Activated CD8-positive, alpha-beta T cell treated with anti-CD3 and anti-CD28 coated beads for 36 hours (primary cell): ENCODE data around the gene DBH. TPM values are rescaled to one million over a fixed set of nuclear protein-coding genes. Genes with fewer than 3 reads are reported as not detected.

Source experiments
- ATAC-seq: fragments of 200-7000 bp; cut with Tn5 transposase; one replicate; pipeline ENCODE4 v1.10.0; 2021; ENCODE audit warnings: mild to moderate bottlenecking, moderate library complexity
- CTCF ChIA-PET: fragments of 350-600 bp; sonication (Branson Sonifier 250); formaldehyde crosslinking; loops from one replicate; lab custom pipeline; 2021; ENCODE audit warnings: antibody characterized with exemption; lab: Charles Lee
- POLR2A ChIA-PET: fragments of 350-600 bp; sonication (Branson Sonifier 250); formaldehyde crosslinking; loops from one replicate; lab custom pipeline; 2021; ENCODE audit warnings: antibody characterized with exemption; lab: Charles Lee
- DNase-seq: peaks from one replicate; pipeline ENCODE4 v3.0.0-alpha.2; 2020
- H3K27ac Mint-ChIP-seq: one replicate; pipeline ENCODE4 v1.8.0; 2021; ENCODE audit warnings: mild to moderate bottlenecking, mixed read lengths
- H3K27me3 Mint-ChIP-seq: one replicate; pipeline ENCODE4 v1.8.0; 2021; ENCODE audit warnings: mixed read lengths
- H3K36me3 Mint-ChIP-seq: one replicate; pipeline ENCODE4 v1.8.0; 2021; ENCODE audit warnings: low read depth, mixed read lengths
- H3K4me1 Mint-ChIP-seq: one replicate; pipeline ENCODE4 v1.8.0; 2021; ENCODE audit warnings: low read depth, mixed read lengths
- H3K4me3 Mint-ChIP-seq: one replicate; pipeline ENCODE4 v1.8.0; 2021; ENCODE audit warnings: mild to moderate bottlenecking, moderate library complexity, mixed read lengths
- H3K9me3 Mint-ChIP-seq: one replicate; pipeline ENCODE4 v1.8.0; 2021; ENCODE audit warnings: mixed read lengths
- intact Hi-C: fragments of 100-400 bp; cut with micrococcal nuclease; formaldehyde crosslinking; loops from one replicate; pipeline ENCODE4 v1.10.0; 2022
- total RNA-seq, 2 experiments: library from RNA; stranded (reverse); gene quantifications; one replicate each; pipeline ENCODE4 v1.2.3, GENCODE V29; 2021
- TF ChIP-seq, protein P1 (sequence below): fragments of 200-600 bp; IDR thresholded peaks from one replicate; pipeline ENCODE4 v1.8.0; 2022; ENCODE audit warnings: antibody characterized with exemption, mild to moderate bottlenecking

The DBH gene
- not detected for total RNA-seq

DNA sequence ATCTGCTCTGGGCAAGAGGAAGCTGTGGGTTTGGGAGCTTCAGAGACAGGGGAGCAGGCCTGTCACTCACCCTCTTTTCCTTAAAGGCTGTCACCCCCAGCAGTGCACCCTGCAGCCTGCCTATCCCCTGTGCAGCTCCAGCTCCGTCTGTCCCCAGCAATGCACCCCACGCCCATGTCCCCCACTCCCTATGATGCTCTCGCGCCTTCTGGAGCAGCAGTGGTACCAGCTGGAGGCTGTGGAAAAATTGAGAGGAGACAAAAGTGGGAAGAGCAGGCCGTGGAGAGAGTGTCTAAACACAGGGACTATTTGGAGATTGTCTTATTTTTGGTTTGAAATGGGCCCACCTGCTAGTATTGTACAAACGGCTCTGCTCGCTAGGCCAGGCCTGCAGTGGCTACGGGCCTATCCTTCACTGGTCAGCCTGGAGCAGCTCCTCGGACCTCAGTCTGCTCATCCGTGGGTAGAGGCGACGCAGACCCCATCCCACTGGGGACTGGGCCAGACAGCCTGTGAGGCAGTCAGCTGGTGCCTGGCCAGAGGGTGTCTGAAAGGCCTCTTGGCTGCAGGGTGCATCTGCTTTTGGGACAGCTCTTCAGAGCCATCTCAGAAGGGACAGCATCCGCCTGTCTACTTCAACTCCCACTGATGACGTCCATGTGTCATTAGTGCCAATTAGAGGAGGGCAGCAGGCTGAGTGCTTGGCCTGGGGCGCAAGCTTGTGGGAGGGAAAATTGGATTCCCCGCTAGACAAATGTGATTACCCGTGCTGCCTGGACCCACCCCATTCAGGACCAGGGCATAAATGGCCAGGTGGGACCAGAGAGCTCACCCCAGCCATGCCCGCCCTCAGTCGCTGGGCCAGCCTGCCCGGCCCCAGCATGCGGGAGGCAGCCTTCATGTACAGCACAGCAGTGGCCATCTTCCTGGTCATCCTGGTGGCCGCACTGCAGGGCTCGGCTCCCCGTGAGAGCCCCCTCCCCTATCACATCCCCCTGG, at the start of gene DBH:
Gene DBH (plus strand): TSS at position 831 of the 999 bp plus-strand sequence. CDS start 9 bp downstream, at position 840.
- Mint-ChIP-seq H3K9me3 (no peaks in the 10 kb centered on the region), H3K27ac (no peak within 1 kb of the TSS), H3K36me3 (no peaks in the 10 kb centered on the region), H3K27me3 (no peaks in the 10 kb centered on the region), H3K4me3 (no peak within 1 kb of the TSS), H3K4me1 (no peaks in the 10 kb centered on the region)
- CTCF ChIA-PET = interaction anchor here (1.2 to 1.7 kb wide), 2 partner anchors 32 to 46 kb away, joined by 3 to 4 read pairs; no protein-coding TSS in a partner anchor
- POLR2A ChIA-PET = no interaction called here
- ATAC-seq = no peak
- TF ChIP-seq, protein P1, sequence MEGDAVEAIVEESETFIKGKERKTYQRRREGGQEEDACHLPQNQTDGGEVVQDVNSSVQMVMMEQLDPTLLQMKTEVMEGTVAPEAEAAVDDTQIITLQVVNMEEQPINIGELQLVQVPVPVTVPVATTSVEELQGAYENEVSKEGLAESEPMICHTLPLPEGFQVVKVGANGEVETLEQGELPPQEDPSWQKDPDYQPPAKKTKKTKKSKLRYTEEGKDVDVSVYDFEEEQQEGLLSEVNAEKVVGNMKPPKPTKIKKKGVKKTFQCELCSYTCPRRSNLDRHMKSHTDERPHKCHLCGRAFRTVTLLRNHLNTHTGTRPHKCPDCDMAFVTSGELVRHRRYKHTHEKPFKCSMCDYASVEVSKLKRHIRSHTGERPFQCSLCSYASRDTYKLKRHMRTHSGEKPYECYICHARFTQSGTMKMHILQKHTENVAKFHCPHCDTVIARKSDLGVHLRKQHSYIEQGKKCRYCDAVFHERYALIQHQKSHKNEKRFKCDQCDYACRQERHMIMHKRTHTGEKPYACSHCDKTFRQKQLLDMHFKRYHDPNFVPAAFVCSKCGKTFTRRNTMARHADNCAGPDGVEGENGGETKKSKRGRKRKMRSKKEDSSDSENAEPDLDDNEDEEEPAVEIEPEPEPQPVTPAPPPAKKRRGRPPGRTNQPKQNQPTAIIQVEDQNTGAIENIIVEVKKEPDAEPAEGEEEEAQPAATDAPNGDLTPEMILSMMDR = no peak
- no peak for DNase-seq
- intact Hi-C loops = no loop called here

DNA sequence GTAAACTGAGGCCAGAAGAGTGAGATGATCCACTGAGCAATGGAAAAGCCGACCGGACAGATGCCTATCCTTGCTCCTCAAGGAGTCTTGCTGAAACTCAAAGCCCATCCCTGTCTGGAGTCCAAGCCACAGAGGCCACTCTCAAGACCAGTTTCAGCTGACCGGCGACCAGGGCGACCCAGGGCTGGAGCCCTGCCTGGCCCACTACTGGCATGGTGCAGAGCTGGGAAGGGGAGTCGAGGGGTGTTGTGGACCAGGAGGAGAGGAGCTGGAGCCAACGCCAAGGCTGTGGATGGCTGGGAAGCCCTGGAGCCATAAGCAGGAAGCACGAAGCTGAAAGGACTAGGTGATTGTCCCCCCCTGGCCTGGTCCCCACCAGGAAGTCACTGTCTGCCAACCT, 49.1 kb upstream of the DBH start:
- ATAC-seq (no peak), DNase-seq (no peak)
- CTCF ChIA-PET = no interaction called here
- H3K4me3 Mint-ChIP-seq = no peak overlapping the region
- peaks cover 22% of the 10 kb centered on the region for H3K27me3 Mint-ChIP-seq
- TF ChIP-seq, protein P1 = no peak
- POLR2A ChIA-PET = no interaction called here
- no peaks in the 10 kb centered on the region for H3K4me1 Mint-ChIP-seq
- intact Hi-C loops = no loop called here
- H3K27ac Mint-ChIP-seq = no peak overlapping the region
- peaks cover 2% of the 10 kb centered on the region for H3K9me3 Mint-ChIP-seq
- no peaks in the 10 kb centered on the region for H3K36me3 Mint-ChIP-seq

DNA sequence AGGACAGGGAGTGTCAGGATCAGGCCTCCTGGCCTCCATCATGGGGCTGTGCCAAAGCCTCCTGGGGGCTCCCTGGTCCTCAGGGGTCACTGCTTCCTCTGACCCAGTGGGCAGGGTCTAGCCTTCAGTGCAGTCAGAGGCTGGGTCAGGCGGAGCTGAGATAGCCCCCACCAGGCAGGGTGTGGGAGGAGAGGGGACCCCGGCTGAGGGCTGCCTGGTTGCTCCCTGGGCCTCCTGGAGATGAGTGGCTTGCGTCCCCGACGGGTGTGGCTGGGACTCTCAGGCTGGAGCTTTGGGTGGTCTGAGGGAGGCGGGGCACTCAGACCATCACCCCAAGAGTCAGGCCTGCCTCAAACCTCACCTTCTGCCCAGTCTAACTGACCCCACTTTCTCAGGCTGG, 48.7 kb upstream of the DBH start:
- POLR2A ChIA-PET = no interaction called here
- Mint-ChIP-seq H3K4me1 (no peaks in the 10 kb centered on the region), H3K27ac (no peak overlapping the region), H3K36me3 (no peaks in the 10 kb centered on the region), H3K27me3 (peaks cover 22% of the 10 kb centered on the region), H3K9me3 (peaks cover 2% of the 10 kb centered on the region), H3K4me3 (no peak overlapping the region)
- CTCF ChIA-PET = no interaction called here
- ATAC-seq (no peak), DNase-seq (no peak)
- TF ChIP-seq, protein P1 = no peak
- intact Hi-C loops = no loop called here

DNA sequence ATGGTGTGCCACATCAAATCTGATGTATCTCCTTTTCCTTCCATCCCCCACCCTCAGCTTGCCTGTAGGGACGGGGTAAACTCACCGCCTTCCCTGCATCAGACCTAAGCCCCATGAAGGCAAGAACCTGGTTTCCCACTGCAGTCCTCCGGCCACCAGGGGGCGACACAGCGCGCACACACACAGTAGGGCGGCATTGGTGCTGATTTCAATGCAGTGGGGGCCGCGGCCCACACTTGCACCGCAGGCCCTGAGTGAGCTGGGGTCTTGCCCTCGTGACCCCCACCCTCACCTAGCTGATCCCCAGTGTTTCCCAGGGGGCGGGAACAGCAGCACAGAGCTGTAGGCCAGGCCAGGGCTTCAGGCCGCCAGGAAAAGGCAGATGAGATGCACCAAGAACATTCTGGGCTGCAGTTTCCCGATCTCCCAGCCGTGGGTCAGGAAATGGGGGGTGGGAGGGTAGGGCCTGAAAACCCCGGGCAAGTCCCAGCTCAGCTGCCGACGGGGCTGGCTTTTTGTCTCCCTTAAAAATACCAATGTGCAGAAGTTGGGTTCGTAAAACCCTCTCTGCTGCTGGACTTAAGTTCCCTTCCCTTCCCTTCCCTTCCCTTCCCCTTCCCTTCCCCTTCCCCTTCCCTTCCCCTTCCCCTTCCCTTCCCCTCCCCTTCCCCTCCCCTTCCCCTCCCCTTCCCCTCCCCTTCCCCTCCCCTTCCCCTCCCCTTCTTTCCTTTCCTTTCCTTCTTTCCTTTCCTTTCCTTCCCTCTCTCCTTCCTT, 46.5 kb upstream of the DBH start:
- no peaks in the 10 kb centered on the region for H3K36me3 Mint-ChIP-seq
- H3K27ac Mint-ChIP-seq = no peak overlapping the region
- POLR2A ChIA-PET = no interaction called here
- CTCF ChIA-PET = interaction anchor here (0.7 to 2.5 kb wide), 19 partner anchors 11 to 153 kb away, joined by 3 to 12 read pairs (median 4); partner anchors contain the start of genes DBH, FAM163B and SARDH
- no peak overlapping the region for H3K4me3 Mint-ChIP-seq
- H3K27me3 Mint-ChIP-seq = peaks cover 12% of the 10 kb centered on the region
- peaks cover 2% of the 10 kb centered on the region for H3K9me3 Mint-ChIP-seq
- TF ChIP-seq, protein P1 = peak; percentile 86
- no peaks in the 10 kb centered on the region for H3K4me1 Mint-ChIP-seq
- intact Hi-C loops = no loop called here
- peak; percentile 69 for DNase-seq
- peak; percentile 60 for ATAC-seq
